Measurements from ENCODE around the gene NEK6. TPM values are rescaled to one million over a fixed set of nuclear protein-coding genes. Genes with fewer than 3 reads are reported as not detected.

The NEK6 gene
- total RNA-seq, 1 donor from 2014 or later = 11.0 TPM

DNA sequence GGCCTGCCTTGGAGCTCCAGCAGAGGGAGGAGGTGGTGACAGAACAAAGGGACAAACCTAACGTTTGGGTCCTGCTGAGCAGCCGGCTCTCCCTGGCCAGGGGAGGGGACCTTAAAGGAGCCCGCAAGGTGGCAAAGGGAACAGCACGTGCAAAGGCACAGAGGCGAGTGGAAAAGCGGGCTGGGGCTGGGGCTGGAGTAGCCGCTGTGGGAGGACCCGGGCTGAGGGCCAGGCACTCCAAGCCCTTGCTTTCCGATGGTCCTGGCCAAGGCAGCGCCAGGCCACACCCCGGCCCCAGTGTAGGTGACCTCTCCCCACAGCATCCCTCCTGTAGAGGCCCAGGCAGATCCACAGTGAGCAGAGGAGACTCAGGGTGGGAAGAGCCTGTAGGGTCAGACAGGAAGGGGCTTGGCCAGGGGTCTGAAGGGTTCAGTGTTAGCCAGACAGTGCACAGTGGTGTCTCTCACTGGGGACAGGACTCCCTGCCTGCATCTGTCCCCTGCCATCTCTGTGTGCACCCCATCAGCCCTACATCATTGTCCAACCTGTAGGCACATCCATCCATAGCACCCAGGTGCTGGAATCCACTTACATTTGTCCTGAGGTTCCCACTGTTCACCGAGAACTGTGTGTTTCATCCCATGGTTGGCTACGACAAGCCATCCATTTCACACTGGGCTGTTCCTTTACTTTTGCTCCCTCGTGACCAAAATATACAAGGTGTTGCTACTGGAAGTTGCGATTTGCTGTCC, 77.0 kb downstream of the NEK6 start:
- DNase-seq (ENCODE audit: low spot score in 2 of 2) (no peak), FAIRE-seq (no peak)

GRCh38 chr9:124335320-124335707, 77.6 kb downstream of the NEK6 start:
- FAIRE-seq (no peak), DNase-seq (ENCODE audit: low spot score in 2 of 2) (no peak)

- FAIRE-seq (no peak), DNase-seq (ENCODE audit: low spot score in 2 of 2) (no peak)
Measured at GRCh38 chr9:124337562-124337961, 79.8 kb downstream of the NEK6 start.

DNA sequence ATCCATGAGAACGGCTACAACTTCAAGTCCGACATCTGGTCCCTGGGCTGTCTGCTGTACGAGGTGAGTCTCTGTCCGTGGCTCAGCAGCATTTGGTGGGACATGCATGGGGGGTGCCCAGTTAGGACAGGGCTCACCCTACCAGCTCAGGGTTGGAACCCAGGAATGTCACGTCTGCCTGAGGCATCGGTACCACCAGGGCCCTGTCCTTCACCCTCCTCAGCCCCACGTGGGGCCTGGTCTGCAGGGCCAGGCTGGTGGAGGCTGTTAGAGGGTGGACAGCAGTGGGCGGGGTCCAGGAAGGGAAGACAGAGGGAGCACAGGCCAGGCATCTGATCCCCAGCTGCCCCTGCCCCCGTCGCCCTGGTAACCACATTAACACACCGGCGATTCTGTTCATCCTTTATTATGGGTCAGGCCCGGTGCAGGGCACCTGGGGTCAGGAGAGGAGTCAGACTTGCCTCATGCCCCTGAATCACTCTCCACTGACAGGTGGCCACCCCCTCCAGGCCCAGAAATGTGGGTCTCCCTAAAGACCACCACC, 81.9 kb downstream of the NEK6 start:
- no peak for DNase-seq (ENCODE audit: low spot score in 2 of 2)
- FAIRE-seq = no peak

GRCh38 chr9:124340219-124341069, 82.7 kb downstream of the NEK6 start:
- no peak for FAIRE-seq
- no peak for DNase-seq (ENCODE audit: low spot score in 2 of 2)

GRCh38 chr9:124341455-124342170, 83.9 kb downstream of the NEK6 start:
- FAIRE-seq (no peak), DNase-seq (ENCODE audit: low spot score in 2 of 2) (no peak)

- DNase-seq (ENCODE audit: low spot score in 2 of 2) = no peak
- FAIRE-seq = no peak
Measured at GRCh38 chr9:124342402-124342775, 84.6 kb downstream of the NEK6 start.

DNA sequence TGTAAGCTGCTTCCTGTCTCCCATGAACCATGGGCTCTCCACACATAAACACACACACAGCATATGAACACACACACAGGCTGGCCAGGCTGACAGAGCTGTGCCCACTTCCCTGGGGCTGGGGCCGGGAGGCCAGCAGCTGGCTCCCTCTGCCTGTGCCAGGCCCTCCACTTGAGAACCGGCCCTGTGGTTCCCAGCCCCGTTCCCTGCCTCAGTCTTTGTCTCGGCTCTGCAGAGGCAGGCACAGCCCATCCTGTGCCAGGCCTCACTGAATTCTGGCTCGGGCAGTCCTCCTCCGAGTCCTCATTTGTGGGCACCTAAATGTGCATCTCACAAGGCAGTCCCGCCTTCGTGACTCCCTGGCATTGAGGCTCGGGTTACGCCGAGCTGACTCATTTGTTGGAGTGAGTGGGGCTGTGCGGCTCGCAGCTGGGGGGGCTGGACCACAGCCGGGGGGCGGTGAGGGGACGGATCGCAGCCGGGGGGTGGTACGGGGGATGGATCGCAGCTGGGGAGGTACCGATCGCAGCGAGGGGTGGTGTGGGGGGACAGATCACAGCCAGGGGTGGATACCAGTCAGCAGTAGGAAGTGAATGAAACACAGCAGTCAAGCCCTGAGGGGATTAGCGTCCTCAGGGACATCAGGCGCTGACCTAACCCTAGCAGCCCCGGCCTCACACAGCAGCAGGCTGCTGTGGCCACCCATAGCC, 85.2 kb downstream of the NEK6 start:
- DNase-seq (ENCODE audit: low spot score in 2 of 2) (peak; percentile 64 to 82), FAIRE-seq (no peak)

- DNase-seq (ENCODE audit: low spot score in 2 of 2) = no peak
Measured at GRCh38 chr9:124343533-124344290, 86.0 kb downstream of the NEK6 start.

DNA sequence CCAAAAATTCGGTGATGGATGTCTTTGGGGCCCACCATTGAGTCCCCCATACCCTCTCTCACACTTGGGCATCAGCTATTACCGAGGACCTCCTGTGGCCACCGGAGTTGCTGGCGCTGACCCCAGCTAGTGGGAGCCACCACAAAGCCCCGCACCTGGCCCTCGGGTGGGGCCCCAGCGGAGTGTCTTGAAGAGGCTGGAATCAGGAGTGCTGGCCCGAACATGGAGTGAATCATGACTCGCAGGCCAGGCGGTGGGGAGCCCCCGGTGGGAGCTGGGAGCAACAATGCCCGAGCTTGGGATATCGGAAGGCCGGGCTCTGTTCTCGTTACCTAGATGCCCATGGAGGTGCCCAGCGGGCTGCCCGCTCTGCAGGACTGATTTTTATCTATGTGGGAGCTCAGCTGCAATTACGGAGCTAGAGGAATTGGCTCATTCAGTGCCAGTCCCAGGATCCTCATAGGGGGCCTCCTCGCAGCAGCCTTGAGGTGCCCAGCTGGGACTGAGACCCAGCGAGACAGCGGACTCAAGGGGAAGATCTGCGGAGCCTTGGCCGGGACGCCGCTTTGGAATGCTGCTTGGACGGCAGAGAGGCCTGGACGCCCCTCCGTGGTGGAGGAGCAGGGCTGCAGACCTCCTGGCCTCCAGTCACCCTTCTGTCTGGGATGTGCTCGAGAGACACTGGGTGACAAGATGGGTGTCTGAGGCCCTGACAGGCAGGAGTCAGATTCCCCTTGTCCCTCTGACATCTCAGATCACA, 86.7 kb downstream of the NEK6 start:
- DNase-seq (ENCODE audit: low spot score in 2 of 2) = no peak
- no peak for FAIRE-seq

More at GRCh38 chr9:124343533-124344290, 86.0 kb downstream of the NEK6 start:
- FAIRE-seq = no peak

DNA sequence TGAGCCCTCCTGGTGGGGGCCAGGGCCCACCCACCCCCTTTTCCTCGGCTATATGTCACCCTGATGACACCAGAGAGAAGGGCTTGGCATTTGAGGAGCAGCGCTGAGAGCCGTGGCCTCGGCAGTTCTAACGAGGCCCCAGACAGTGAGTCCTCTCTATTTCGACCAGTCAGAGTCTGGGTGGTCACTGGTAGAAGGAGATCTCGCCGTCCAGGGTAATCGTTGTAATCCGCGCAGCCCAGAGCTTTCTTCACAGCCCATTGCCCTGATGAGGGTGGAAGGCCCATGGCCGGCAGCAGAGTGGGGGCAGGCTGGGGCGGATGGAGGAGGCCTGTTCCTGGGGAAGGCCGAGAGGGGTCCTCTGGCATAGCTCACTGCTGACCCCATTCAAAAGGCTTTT, 87.3 kb downstream of the NEK6 start:
- DNase-seq (ENCODE audit: low spot score in 2 of 2) = no peak
- no peak for FAIRE-seq

DNA sequence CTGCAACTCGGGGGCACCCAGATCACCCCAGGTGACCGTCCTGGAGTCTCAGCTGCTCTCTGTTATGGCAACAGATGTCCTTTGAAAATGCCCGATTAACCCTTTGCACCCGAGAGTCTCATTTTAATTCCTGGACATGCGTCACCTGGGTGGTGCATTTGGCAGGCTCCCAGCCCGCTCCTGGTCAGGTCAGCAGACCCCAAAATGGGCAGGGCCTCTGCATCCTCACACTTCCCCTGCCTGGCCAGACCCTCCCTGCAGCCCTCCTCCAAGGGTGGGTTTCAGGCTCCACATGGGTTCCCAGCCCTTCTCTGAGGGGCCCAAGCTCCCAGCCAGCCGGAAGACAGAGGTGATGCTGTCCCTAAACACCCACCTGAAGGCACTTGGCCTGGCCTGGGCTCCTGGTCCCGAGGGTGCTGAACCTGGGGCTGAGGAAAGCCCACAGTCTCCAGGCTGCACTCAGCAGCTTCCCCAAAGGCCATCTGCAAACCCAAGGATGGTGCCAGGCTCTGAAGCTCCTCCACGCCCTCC, 88.1 kb downstream of the NEK6 start:
- FAIRE-seq = no peak

DNA sequence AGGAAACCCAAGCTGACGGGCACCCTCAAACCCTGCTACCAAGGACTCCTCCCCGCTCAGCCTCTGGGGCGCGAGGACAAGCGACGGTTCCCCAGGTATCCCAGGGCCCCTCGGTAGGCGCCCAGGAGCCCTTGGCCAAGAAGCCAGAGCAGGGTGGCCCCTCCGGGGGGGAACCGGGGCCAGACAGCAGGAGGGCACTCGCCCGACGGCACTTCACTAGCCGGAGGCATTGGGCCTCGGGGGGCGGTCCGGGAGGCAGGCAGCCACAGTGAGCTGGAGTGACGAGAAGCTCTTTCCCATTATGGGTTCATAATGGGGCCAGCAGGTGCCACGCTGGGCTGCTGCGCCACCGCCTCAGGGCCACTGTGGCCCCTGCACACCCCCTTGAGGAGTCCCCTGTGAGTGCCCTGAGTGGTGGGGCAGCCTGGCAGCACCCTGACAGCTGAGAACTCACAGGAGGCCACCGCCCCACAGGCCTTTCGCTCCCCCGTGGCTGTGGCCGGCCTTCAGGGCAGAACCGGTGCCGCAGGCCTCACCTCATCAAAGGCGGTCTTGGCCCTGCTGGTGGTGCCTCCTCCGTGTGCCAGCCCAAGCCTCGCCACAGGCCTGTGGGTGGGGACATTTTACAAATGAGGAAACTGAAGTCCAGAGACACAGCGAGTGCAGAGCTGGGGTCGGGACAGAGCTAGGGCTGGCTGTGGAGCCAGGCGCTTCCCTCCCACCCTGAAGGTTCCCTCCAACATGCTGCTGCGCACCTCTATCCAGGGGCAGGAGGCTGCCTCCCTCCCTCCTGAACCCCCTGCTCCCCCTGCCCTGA, 88.8 kb downstream of the NEK6 start:
- no peak for FAIRE-seq

More for the DNA sequence above, 88.1 kb downstream of the NEK6 start:
- no peak for DNase-seq (ENCODE audit: low spot score in 2 of 2)

GRCh38 chr9:124347206-124347967, 89.6 kb downstream of the NEK6 start:
- DNase-seq (ENCODE audit: low spot score in 2 of 2) = no peak
- no peak for FAIRE-seq

More for the DNA sequence above, 88.8 kb downstream of the NEK6 start:
- no peak for DNase-seq (ENCODE audit: low spot score in 2 of 2)

GRCh38 chr9:124347968-124348358, 90.2 kb downstream of the NEK6 start:
- FAIRE-seq = no peak

DNA sequence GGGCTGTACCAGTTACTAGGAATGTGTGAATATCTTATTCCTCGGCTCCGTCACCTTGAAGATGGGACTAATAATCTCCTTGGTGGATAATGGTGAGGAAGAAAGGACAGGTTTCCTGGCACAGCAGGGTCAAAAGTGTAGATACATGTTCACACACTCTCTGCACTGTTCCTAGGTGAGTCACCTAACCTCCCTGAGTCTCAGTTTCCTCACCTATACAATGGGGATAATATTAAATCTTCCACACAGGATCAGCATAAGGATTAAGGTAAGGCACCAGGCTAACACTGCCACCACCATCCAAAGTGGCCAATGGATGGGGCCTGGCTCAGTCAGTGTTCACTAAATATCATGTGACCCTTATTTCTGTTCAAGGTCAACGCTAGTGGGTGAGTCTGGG, 90.6 kb downstream of the NEK6 start:
- DNase-seq (ENCODE audit: low spot score in 2 of 2) (no peak), FAIRE-seq (no peak)

More at GRCh38 chr9:124347968-124348358, 90.2 kb downstream of the NEK6 start:
- DNase-seq (ENCODE audit: low spot score in 2 of 2) = no peak

GRCh38 chr9:124348831-124349230, 91.1 kb downstream of the NEK6 start:
- DNase-seq (ENCODE audit: low spot score in 2 of 2) (no peak), FAIRE-seq (no peak)
